GM21367 (cell line): Measurements from ENCODE around the gene ADGRG2.
"Not testable (repeated sequence)": the region's sequence is repeated elsewhere in the genome, so short reads cannot be mapped to it uniquely, and the experiment has no call there.

Experiments
- ATAC-seq: cut with Tn5 transposase; IDR thresholded peaks from one replicate; pipeline ENCODE4 v1.9.1; 2021; ENCODE audit not compliant: unreplicated experiment

The ADGRG2 gene

DNA sequence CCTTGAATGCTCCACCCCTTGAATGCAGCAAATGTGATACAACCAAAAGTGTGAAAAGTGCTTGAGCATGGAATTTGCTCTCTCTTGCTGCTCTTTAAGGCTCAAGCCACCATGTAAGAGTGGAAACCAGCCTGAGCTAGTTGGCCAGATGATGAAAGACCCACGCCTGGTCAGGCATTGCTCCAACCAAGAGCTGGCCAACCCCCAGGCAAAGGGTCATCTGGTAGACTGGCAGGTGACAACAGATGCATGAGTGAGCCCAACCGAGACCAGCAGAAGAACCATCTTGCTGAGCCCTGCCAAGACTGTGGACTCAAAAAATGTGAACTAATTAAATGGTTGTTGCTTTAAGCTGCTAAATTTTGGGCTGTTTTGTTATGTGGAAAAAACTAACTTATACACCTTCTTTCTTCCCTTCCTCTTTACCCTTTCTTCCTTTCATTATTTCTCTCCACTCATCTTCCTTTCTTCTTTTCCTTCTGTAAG lies 32.7 kb downstream of the ADGRG2 start:
- ATAC-seq = no peak

DNA sequence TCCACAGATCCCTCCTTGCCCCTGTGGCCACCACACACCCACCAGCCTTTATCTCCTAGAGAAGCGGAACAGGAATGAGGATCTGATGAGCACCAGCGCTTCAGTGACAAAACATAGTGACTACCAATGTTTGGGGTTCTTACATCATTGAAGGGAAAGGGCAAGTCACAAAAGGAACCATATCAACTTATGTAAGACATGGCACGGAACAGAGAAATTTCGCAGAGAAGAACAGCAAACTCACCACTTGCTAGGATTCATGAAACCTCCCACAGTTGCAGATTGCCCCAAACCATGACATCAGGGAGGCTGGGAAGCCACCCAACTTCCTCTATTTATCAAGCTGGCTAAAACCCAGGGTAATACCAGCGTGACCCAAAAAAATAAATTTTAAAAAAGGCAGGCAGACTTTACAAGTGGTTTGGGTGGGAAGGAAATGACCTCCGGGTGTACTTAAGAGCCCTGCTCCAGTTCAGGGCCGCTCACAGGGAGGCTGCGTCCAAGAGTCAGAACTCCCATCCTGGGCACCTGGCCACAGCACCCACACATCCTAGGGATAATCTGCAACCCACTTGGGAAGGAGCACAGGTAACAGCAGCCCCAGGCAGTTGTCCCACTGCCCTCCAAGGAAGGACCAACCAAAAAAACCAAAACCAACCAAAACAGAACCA lies 36.0 kb downstream of the ADGRG2 start:
- no peak for ATAC-seq

DNA sequence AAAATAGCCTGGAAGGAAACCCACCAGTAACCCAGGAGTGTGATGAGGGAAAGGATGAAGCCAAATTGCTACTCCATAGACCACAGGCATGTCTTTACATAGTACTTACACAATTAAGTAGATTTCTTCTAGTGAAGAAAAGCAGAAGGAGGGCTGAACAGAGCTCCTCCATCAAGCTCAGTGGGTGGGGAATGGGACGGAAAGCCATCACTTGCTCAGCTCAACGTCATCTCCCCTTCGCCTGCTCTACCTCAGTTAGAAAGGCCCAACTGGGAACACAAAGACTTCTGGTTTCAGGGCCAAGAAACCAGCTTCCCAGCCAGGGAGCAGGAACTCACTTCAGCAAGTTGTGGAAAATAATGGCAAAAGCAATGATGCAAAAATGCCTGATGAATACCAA lies 36.6 kb downstream of the ADGRG2 start:
- ATAC-seq = no peak

DNA sequence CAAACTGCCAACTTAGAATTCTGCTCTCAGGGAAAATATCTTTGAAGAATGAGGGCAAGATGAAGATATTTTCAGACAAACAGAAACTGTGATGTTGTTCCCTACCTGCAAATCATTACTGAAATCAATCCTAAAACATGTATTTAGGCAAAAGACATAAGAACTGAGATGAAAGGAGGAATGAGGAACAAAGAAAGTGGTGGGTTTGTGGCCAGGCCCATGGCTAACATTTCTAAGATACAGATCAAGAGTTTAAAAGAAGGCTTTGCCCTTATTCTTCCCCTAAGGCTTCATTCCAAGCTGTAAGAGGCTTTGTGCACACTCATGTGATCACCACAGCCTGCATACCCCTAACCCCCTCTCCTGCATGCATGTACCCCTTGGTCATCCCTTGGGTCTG lies 46.5 kb downstream of the ADGRG2 start:
- ATAC-seq = no peak

DNA sequence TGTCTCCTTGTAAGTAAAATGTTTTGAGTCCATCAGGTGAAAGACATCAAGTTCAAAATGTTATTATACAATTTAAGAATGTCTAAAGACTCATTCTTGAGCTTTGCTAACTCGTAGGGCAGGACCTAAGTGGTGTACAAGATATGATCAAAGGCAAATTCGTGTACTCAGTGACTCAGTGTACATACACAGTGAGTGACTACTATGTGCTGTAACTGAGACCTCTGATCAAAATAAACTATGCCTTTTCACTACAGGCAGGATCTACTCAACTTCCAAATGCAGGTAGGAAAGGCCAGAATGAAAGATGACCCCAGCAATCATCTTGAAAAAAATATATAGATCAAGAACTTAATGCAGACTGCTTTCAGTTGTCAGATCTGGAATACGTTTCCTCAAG lies 49.9 kb downstream of the ADGRG2 start:
- no peak for ATAC-seq

DNA sequence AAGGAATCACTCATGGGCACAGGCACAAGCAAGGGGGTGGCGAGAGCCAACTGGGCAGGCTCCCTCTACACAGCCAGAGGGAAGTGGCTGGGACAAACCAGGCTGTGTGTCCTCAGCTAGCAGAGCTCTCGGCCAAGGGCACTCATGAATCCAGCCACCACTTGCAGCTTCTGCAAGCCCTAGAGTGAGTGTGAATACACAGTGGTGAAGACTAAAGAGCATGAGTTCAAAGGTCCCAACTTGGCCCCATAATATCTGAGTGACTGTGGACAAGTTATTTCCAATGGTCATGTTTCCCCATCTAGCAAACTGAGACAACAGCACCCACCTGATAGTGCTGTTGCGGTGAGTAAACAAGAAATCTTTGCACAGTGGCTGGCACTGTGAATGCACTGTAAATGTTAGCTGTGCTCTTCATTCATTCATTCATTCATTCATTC lies 51.7 kb downstream of the ADGRG2 start:
- no peak for ATAC-seq

DNA sequence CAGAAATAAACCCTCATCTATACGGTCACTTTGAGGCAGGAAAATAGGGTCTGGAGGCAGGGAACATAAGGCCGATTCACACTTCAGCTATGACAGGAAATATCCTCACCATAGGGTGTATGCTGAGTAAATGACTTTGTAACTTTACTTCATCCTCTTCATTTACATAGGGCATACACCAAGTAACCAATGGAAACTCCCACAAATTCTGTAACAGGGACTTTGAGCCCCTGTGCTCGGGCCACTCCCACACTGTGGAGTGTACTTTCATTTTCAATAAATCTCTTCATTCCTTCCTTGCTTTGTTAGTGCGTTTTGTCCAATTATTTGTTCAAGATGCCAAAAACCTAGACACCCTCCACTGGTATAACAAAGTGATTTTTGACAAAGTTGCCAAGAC lies 55.3 kb downstream of the ADGRG2 start:
- not testable (repeated sequence) for ATAC-seq

DNA sequence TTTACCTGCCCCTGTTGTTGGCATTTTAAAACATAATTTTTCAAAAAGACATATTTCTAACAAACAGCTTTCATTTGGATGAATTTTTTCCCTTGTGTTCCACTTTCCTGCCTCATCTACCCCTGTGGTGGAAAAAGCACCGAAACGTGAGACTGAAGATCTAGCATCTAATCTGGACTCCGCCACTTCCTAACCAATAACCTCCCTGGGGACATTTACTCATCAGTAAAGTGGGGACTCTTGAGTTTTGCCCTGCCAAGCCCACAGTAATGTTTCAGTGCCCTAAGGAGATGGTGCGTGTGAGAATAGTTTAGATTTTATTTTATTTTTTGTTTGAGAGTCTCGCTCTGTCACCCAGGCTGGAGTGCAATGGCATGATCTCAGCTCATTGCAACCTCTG lies 56.7 kb downstream of the ADGRG2 start:
- ATAC-seq = no peak

DNA sequence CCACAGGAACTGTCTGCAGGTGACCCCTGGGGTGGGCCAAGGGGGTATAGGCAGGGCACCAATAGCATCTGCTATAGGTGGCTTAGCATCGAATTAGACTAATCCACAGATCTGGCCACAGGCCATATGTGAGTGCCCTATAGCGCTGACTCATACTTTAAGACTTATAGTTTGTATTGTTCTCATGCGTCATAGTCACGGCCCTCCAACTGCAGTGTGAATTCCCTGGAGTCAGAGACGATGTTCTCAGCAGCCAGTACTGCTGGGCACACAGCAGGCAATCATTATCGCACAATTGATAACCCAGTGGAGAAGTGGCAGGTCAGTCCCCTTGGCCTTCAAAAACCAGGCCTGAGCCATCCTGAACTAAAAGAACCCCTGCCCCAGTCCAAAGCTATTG lies 58.1 kb downstream of the ADGRG2 start:
- ATAC-seq = no peak

DNA sequence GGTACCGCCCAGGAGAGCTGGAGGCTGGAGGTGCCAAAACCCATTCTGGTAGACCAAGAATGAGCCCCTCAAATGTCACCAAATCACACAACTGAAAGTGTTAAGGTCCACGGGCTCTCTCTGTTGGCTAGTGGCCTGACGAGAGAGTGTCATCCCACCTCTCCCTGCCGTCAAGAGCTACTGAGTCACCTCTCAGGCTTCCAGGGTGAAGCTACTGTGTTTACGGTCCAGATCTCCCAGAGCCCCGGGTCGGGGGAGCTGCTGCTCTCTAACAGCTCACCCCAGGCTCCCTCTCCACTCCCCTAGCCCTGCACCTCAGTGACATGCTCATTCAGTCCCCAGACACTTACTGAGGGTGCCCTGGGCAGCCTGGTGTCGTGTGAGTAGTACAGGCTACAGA lies 59.2 kb downstream of the ADGRG2 start:
- no peak for ATAC-seq

DNA sequence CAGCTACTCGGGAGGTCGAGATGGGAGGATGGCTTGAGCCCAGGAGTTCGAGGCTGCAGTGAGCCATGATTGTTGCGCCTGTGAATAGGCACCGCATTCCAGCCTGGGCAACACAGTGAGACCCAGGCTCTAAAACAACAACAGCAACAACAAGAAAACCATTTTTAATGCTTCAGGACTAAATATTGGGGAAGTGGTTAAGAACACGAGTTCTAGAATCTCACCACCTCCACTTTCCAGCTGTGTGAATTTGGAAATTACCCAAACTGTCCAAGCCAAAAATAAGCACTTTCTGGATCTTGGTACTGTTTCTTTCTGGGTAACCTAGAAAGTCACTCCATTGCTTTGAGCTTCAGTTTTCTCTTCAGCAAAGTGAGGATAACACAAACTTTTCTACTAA lies 63.2 kb downstream of the ADGRG2 start:
- no peak for ATAC-seq

DNA sequence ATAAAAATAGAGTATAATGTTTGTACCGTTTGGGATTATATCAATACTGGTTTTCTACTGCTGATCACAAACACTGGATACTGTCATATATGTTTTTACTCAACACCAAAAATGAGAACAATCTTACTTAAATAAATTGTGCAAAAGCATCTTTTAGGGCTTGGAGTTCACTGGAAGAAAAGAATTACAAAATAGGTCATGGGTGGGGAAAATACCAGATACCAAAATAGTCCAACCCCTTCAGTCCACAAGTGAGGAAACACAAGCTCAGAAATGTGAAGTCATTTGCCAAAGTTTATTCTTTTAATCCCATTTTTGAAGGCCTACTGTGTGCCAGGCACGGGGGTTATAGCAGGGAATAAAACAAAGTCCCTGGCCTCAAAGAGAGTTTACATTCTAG lies 64.4 kb downstream of the ADGRG2 start:
- ATAC-seq = no peak

DNA sequence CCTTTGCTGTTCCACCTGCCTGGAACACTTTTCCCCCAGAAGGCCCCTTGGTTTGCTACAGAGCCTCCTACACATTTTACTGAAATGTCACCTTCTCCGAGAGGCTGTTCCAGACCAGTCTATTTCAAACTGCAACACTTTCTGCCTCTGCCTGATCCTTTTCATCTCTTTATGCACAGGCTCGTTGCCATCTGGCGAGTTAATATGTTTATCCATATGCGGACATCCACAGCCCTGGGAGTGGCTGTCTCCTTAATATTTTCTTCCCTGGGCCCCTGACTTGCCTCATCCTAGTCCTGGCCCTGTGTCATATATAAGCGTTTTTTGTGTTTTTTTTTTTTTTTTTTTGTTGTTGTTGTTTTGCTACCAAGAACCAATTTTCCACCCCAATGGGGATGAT lies 73.2 kb downstream of the ADGRG2 start:
- no peak for ATAC-seq

DNA sequence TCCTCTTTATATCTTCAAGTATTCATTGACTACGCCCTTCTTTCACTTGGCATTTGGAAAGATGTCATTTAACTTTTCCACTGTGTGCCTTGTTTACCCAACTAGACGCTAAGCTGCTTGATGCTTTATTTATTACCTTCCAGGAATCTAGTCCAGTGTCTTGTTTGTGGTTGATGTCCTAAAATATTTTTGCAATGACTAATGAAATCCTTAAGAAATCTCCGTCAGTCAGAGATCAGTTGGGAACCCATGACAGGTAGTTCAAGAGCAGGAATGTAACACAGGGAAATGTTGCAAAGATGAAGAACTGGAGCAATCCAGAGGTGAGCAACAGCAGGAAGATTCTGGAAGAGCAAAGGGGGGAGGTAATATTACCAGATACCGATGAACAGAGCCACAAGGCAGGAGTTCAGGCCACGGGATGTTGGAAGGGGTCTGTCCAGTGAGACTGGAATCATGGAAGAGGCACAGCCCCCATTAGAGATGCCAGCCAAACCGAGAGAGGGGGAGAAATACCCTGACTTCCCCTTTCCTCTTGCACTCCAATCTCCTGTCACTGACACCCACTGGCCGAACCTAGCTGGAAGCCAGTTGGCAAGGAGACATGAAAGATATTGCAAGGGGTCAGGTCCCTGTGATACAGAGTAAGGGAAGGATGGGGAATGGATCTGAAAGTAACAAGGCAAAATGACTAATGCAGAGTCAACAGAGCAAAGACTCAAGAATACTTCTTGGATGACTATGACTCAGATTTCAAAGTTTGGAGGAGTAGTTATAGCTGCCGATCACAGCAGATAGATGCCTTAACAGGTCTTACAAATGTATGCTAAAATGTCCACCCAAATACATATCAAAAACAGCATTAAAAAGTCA lies 75.7 kb downstream of the ADGRG2 start:
- ATAC-seq = no peak

DNA sequence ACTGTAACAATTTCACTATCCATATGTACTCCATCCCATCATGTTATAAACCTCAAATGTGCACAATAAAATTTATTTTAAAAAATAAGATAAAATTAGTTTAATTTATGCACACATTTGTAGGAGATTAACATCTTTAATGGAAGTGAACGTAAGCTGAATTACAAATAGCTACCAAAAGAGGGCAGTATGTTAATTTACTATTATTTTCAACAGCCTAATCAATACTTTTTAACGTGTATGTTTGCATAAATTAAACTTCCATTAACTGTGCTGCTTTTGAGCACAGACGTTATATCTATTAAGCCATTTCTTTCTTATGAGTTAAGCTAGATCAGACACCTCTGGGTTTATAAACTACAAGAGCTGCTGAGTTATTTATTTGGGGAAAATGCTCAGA lies 81.9 kb downstream of the ADGRG2 start:
- ATAC-seq = no peak

DNA sequence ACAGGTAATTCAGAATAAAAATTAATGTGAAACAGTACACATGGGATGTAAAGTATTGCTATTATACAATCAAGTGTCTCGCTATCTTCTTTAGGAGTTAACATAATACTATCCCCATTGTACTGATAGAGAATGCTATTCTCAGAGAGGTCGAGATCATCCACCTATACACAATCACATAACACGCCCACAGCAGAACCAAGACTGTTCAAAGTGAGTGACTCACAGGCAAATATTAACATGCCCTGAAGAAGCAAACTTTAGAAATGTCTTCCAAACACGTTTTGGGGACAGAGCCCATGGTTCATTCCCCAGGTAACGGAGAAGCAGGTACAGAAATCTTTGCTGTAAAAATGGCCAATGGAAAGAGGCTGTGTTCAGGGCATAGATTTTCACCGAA lies 88.2 kb downstream of the ADGRG2 start:
- ATAC-seq = no peak

DNA sequence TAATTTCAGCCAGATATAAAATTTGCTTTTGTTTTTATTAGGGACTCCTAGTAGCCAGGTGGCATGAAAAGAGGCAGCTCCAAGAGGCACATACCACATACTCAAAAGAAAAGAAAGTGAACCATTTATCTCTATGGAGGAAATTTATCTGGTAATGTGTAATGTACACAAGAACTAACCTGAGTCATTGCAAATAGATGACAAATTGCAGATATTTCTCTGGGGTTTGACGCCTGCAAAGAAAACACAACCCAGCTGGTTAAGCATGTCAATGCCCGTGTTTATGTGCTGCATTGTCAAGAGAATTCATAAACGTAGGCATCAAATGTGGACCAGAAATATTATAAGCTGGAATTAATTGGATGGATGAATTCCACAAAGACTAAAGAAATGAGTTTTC lies 91.5 kb downstream of the ADGRG2 start:
- ATAC-seq = no peak

DNA sequence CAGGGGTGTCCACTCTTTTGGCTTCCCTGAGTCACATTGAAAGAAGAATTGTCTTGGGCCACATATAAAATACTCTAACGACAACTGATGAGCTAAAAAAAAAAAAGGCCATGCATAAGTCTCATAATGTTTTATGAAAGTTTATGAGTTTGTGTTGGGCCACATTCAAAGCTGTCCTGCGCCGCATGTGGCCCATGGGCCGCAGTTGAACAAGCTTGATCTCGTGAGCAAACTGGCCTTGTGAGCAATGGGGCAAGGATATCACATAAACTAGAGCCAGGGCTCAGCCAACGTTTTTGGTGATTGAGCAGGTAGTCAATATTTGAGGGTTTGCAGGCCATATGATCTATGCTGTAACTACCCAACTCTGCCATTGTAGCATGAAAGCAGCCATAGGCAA lies 93.7 kb downstream of the ADGRG2 start:
- ATAC-seq = no peak

DNA sequence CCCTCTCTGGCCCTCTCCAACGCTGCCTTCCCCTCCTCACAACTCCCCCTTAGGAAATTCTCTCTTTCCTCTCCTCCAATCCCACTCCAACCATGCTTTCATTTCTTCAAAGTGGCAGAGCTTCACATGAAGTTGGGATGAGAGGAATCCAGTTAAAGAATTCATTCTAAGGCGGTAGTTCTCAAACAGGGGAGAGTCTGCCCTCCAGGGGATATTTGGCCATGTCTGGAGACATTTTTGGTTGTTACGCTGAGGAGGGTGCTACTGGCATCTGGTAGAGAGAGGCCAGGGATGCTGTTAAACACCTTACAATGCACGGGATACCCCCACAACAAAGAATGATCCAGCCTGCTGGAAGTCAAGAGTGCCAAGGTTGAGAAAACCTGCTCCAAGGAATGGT lies 97.9 kb downstream of the ADGRG2 start:
- ATAC-seq = no peak

DNA sequence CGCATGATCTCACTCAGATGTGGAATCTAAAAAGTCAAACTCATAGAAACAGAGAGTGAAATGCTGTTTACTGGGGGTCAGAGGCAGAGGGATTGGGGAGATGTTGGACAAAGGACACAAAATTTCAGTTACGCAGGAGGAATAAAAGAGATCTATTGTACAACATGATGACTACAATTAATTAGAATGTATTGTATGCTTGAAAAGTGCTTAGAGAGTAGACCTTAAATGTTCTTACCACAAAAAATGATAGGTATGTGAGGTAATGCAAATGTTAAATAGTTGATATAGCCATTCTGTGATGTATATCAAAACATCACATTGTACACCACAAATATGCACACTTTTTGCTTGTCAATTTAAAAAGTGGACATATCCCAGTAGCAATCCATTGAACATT lies 102.3 kb downstream of the ADGRG2 start:
- no peak for ATAC-seq

DNA sequence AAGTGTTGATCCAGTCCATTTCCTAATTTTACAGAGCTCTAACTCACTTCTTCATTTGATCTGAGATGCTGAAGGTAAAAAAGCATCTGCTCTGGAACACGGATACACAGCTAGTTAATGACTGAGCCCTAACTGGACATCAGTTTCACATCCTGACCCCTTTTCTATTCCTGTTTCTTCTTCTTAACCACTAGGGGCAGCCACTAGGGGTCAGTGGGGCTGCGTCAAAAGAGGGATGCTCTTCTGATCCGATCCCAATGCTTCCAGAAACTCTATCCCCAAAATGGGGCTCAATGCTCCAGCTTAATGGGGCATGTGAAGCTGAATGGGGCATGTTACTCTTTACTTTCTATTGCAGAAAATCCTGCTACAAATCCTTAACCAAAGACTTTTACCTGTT lies 105.0 kb downstream of the ADGRG2 start:
- ATAC-seq = no peak

DNA sequence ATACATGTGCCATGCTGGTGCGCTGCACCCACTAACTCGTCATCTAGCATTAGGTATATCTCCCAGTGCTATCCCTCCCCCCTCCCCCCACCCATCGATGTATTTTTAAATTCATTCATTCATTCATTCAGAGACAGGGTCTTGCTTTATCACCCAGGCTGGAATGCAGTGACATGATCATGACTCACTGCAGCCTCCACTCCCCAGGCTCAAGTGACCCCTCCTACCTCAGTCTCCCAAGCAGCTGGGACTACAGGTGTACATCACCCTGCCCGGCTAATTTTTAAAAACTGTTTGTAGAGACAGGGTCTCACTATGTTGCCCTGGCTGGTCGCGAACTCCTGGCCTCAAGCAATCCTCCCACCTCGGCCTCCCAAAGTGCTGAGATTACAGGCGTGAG lies 105.7 kb downstream of the ADGRG2 start:
- ATAC-seq = not testable (repeated sequence)
